Neural progenitor cell (in vitro differentiated cells): Measurements from ENCODE around the gene FAAP100. TPM values are rescaled to one million over a fixed set of nuclear protein-coding genes. Genes with fewer than 3 reads are reported as not detected.

Source experiments
- DNase-seq: peaks from one replicate; pipeline ENCODE4 v3.0.0-alpha.2; 2016; ENCODE audit warnings: low spot score
- H2AFZ ChIP-seq: fragments of 200-600 bp; sonication (generic); replicated peaks from 2 replicates; pipeline ENCODE4 v1.6.1; 2016; ENCODE audit warnings: antibody characterized with exemption
- H3F3A ChIP-seq: fragments of 200-600 bp; sonication (generic); 2 replicates; pipeline ENCODE4 v1.6.1; 2016; ENCODE audit warnings: antibody characterized with exemption, low read depth
- H3K27ac ChIP-seq: fragments of 200-600 bp; sonication (generic); 2 replicates; pipeline ENCODE4 v1.5.1; 2016; ENCODE audit warnings: mild to moderate bottlenecking
- H3K27me3 ChIP-seq: fragments of 200-600 bp; sonication (generic); 2 replicates; pipeline ENCODE4 v1.6.1; 2016; ENCODE audit warnings: mild to moderate bottlenecking, moderate library complexity
- H3K36me3 ChIP-seq: fragments of 200-600 bp; sonication (generic); 2 replicates; pipeline ENCODE4 v1.5.1; 2016
- H3K4me1 ChIP-seq: fragments of 200-600 bp; sonication (generic); 2 replicates; pipeline ENCODE4 v1.6.1; 2016; ENCODE audit warnings: mixed run types
- H3K4me2 ChIP-seq: fragments of 200-600 bp; sonication (generic); 2 replicates; pipeline ENCODE4 v1.6.1; 2016
- H3K4me3 ChIP-seq: fragments of 200-600 bp; sonication (generic); 2 replicates; pipeline ENCODE4 v1.5.1; 2016
- H3K79me2 ChIP-seq: fragments of 200-600 bp; sonication (generic); 2 replicates; pipeline ENCODE4 v1.6.1; 2016; ENCODE audit warnings: low read depth
- H3K9ac ChIP-seq: fragments of 200-600 bp; sonication (generic); 2 replicates; pipeline ENCODE4 v1.6.1; 2016
- H3K9me3 ChIP-seq: fragments of 200-600 bp; sonication (generic); 2 replicates; pipeline ENCODE4 v1.5.1; 2016; ENCODE audit warnings: low read depth
- H4K20me1 ChIP-seq: fragments of 200-600 bp; sonication (generic); 2 replicates; pipeline ENCODE4 v1.6.1; 2016; ENCODE audit warnings: low read depth
- H3K27ac Mint-ChIP-seq: 3 replicates; pipeline ENCODE4 v1.8.0; 2021; ENCODE audit warnings: mixed read lengths
- H3K27me3 Mint-ChIP-seq: 2 replicates; pipeline ENCODE4 v1.8.0; 2022; ENCODE audit warnings: low read depth, mild to moderate bottlenecking, inconsistent platforms, moderate library complexity, mixed read lengths; ENCODE audit not compliant: insufficient read depth
- H3K36me3 Mint-ChIP-seq: 3 replicates; pipeline ENCODE4 v1.8.0; 2021; ENCODE audit warnings: mixed read lengths
- H3K4me1 Mint-ChIP-seq: 3 replicates; pipeline ENCODE4 v1.8.0; 2021; ENCODE audit warnings: mixed read lengths
- H3K4me3 Mint-ChIP-seq: 3 replicates; pipeline ENCODE4 v1.8.0; 2021; ENCODE audit warnings: mild to moderate bottlenecking, moderate library complexity, mixed read lengths
- H3K9me3 Mint-ChIP-seq: 3 replicates; pipeline ENCODE4 v1.8.0; 2020; ENCODE audit warnings: mixed read lengths
- EZH2 ChIP-seq: fragments of 200-600 bp; sonication (generic); IDR thresholded peaks from 2 replicates; pipeline ENCODE4 v1.6.1; 2017; ENCODE audit warnings: antibody characterized with exemption, mild to moderate bottlenecking, moderate library complexity
- EZH2phosphoT487 ChIP-seq: fragments of 200-600 bp; sonication (generic); IDR thresholded peaks from 2 replicates; pipeline ENCODE4 v1.6.1; 2017; ENCODE audit warnings: antibody characterized with exemption
- total RNA-seq: library from RNA; depleted of rRNA; stranded (reverse); fragments of >200 nt; gene quantifications from 2 replicates; pipeline ENCODE4 v1.2.3, GENCODE V29; 2015; ENCODE audit warnings: low replicate concordance
- TF ChIP-seq, protein P1 (sequence below): fragments of 200-600 bp; sonication (generic); IDR thresholded peaks from 2 replicates; pipeline ENCODE4 v1.5.1; 2017; ENCODE audit warnings: antibody characterized with exemption, mild to moderate bottlenecking

FAAP100 gene
- total RNA-seq, 1 donor from 2014 or later = 9.7 TPM

DNA sequence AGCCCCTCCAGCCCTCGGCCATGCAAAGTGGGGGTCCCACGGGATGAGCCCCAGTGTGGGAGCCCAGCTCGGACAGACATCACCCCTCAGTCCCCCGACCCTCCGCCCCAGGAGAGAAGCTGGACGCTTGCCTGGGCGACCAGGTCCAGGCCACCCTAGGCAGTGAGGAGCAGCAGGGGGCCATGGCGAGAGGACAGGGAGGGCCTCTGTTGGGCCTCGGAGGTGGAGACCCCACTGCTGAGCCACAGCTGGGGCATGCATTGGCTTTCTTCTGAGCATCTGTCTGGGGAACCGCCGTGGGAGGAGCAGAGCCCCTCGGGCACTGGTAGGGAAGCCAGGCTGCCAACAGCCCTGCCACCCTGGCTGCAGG, 52.6 kb downstream of the FAAP100 start:
- peaks cover 7% of the 10 kb centered on the region for H3K4me1 Mint-ChIP-seq
- peak; percentile 0 for DNase-seq
- Histone ChIP-seq H3K27me3 (no peaks in the 10 kb centered on the region), H3K27ac (no peak overlapping the region), H3K4me1 (no peaks in the 10 kb centered on the region), H3K36me3 (no peaks in the 10 kb centered on the region), H3F3A (no peaks in the 10 kb centered on the region), H3K4me2 (no peak overlapping the region), H3K9me3 (no peaks in the 10 kb centered on the region), H3K79me2 (no peaks in the 10 kb centered on the region), H2AFZ (no peak overlapping the region), H4K20me1 (no peaks in the 10 kb centered on the region), H3K9ac (no peak overlapping the region), H3K4me3 (no peak overlapping the region)
- TF ChIP-seq, protein P1, sequence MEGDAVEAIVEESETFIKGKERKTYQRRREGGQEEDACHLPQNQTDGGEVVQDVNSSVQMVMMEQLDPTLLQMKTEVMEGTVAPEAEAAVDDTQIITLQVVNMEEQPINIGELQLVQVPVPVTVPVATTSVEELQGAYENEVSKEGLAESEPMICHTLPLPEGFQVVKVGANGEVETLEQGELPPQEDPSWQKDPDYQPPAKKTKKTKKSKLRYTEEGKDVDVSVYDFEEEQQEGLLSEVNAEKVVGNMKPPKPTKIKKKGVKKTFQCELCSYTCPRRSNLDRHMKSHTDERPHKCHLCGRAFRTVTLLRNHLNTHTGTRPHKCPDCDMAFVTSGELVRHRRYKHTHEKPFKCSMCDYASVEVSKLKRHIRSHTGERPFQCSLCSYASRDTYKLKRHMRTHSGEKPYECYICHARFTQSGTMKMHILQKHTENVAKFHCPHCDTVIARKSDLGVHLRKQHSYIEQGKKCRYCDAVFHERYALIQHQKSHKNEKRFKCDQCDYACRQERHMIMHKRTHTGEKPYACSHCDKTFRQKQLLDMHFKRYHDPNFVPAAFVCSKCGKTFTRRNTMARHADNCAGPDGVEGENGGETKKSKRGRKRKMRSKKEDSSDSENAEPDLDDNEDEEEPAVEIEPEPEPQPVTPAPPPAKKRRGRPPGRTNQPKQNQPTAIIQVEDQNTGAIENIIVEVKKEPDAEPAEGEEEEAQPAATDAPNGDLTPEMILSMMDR = no peak
- TF ChIP-seq EZH2 = no peak
- no peaks in the 10 kb centered on the region for H3K36me3 Mint-ChIP-seq
- H3K27ac Mint-ChIP-seq = no peak overlapping the region
- no peaks in the 10 kb centered on the region for H3K9me3 Mint-ChIP-seq
- no peak overlapping the region for H3K4me3 Mint-ChIP-seq
- peaks cover 8% of the 10 kb centered on the region for H3K27me3 Mint-ChIP-seq

DNA sequence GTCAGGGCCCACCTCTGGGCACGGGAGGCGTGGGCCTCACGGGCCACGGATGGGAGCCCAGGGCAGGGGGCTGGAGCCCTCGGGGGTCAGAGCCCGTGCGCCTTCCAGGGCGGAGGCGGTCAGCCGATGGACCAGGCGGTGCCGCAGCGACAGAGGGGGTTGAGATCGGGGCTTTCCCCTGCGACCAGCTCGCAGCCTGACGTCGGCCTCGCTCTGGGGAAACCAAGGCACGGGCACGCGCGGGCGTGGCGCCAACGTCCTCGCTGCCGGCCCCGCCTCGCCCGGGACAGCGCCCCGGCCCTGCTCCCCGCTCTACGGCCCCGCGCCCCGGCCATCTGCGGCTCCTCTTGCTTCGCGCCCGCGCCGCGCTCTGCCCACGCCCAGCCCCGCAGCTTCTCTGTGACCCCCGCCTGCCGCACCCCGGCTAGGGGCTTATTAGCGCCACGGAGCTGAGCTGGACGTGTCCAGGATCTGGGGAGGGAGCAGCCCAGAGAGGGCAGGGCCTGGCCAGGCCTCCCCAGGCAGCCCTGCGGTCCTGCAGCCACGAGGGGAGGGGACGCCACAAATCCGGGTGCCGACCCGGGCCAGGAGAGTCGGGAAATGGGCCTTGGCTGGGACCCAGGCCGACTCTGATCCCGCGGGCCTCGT, 53.1 kb downstream of the FAAP100 start:
- H2AFZ ChIP-seq = no peak overlapping the region
- H3K79me2 ChIP-seq = no peaks in the 10 kb centered on the region
- Mint-ChIP-seq H3K4me1 (peaks cover 10% of the 10 kb centered on the region), H3K4me3 (no peak overlapping the region), H3K27me3 (peaks cover 7% of the 10 kb centered on the region), H3K9me3 (no peaks in the 10 kb centered on the region), H3K27ac (no peak overlapping the region), H3K36me3 (no peaks in the 10 kb centered on the region)
- no peak overlapping the region for H3K9ac ChIP-seq
- TF ChIP-seq EZH2phosphoT487 = no peak
- TF ChIP-seq, protein P1 = no peak
- TF ChIP-seq EZH2 = no peak
- no peaks in the 10 kb centered on the region for H3K36me3 ChIP-seq
- no peak overlapping the region for H3K4me3 ChIP-seq
- peak; percentile 0 for DNase-seq
- no peak overlapping the region for H3K27ac ChIP-seq
- H3K27me3 ChIP-seq = no peaks in the 10 kb centered on the region
- H3K4me1 ChIP-seq = no peaks in the 10 kb centered on the region
- H4K20me1 ChIP-seq = no peaks in the 10 kb centered on the region
- no peaks in the 10 kb centered on the region for H3F3A ChIP-seq
- H3K9me3 ChIP-seq = no peaks in the 10 kb centered on the region
- H3K4me2 ChIP-seq = no peak overlapping the region

DNA sequence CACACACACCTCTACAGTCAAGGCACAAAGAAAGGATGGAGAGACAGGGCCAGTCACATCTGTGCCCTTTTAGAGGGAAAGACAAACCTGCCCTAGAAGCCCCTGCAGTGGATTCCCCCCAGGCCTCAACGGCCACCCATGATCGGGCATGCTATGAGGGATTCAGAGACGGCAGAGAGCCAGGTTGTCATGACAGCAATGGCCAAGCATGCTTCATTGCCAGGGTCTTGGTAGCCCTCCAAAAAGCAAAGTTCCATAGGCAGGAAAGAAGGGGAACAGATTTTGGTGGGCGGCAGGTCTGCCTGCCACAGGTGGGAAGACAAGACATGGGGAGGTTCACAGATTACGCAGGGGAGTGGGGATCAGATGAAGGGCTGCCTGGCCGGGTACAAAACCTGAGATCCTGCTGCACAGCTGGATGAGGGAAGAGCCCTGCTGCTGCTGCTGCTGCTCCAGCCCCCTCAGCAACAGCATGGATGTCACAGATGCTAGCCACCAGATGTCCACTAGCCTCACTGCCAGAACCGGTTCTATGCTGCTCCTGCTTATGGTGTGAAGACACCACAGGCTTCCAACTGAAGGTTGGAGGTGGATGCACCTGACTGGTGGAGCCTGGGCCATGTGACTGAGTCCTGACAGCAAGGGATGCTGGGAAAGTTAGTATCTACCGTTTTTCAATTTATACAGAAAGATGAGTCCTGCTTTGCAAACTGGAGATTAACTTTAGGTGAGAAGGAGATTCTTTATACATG, 57.4 kb downstream of the FAAP100 start:
- peaks cover 15% of the 10 kb centered on the region for H3F3A ChIP-seq
- no peak overlapping the region for H3K4me3 ChIP-seq
- H4K20me1 ChIP-seq = no peaks in the 10 kb centered on the region
- peak; percentile 10 for DNase-seq
- H3K9me3 ChIP-seq = no peaks in the 10 kb centered on the region
- no peak overlapping the region for H3K9ac ChIP-seq
- no peaks in the 10 kb centered on the region for H3K79me2 ChIP-seq
- no peak overlapping the region for H2AFZ ChIP-seq
- Mint-ChIP-seq H3K27me3 (peaks cover 5% of the 10 kb centered on the region), H3K4me1 (peaks cover 34% of the 10 kb centered on the region), H3K9me3 (no peaks in the 10 kb centered on the region), H3K36me3 (no peaks in the 10 kb centered on the region), H3K4me3 (peak overlapping the region; percentile 19), H3K27ac (peak overlapping the region; percentile 91)
- H3K4me1 ChIP-seq = peaks cover 6% of the 10 kb centered on the region
- TF ChIP-seq, protein P1 = no peak
- TF ChIP-seq EZH2phosphoT487 = no peak
- no peak for TF ChIP-seq EZH2
- H3K27me3 ChIP-seq = peaks cover 17% of the 10 kb centered on the region
- H3K4me2 ChIP-seq = no peak overlapping the region
- no peaks in the 10 kb centered on the region for H3K36me3 ChIP-seq
- H3K27ac ChIP-seq = no peak overlapping the region
